HCT116 (cell line): Measurements from ENCODE around the gene NFATC1.

Experiments
- CTCF ChIP-seq, 3 experiments: fragments of 200-600 bp in 1 of 3; sonication (generic) in 1 of 3; IDR thresholded peaks in 2 of 3; conservative IDR thresholded peaks in 1 of 3; 2 replicates each; pipeline ENCODE4 v1.5.1; 2012 to 2017; ENCODE audit warnings: low read depth in 2 of 3, low read length in 2 of 3, antibody characterized with exemption in 1 of 3, borderline replicate concordance in 1 of 3, control low read depth in 1 of 3, mild to moderate bottlenecking in 1 of 3, mixed read lengths in 1 of 3, mixed run types in 1 of 3, moderate library complexity in 1 of 3; ENCODE audit not compliant: insufficient read depth in 1 of 3
- JUND ChIP-seq: IDR thresholded peaks from 2 replicates; pipeline ENCODE4 v1.6.1; 2012
- POLR2A ChIP-seq: IDR thresholded peaks from 2 replicates; pipeline ENCODE4 v1.7.0; 2011; ENCODE audit warnings: borderline replicate concordance; ENCODE audit not compliant: insufficient read depth, insufficient read length; ENCODE audit errors: extremely low read depth
- SIN3A ChIP-seq: IDR thresholded peaks from 2 replicates; pipeline ENCODE4 v1.6.1; 2012; ENCODE audit warnings: low read depth
- SP1 ChIP-seq: IDR thresholded peaks from 2 replicates; pipeline ENCODE4 v1.6.1; 2012; ENCODE audit warnings: low read depth

DNA sequence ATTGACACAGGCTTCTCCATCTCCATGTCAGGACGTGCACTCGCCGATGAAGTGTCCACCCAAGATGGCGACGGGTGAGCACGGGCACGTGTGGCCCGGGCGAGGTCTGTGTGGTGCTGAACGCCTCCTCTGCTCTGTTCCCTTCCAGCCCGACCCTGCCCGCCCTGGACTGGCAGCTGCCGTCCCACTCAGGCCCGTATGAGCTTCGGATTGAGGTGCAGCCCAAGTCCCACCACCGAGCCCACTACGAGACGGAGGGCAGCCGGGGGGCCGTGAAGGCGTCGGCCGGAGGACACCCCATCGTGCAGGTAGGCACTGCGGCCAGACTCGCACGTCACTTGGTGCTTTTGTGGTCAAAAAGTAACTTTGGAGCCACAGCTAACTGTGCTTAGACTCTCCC is 37.7 kb downstream of the NFATC1 start:
- TF ChIP-seq POLR2A (no peak), CTCF (IDR thresholded peaks at IDR 0.05 in 2 of 3, conservative IDR thresholded peaks at IDR 0.05 in 1 of 3; ENCODE audit: borderline replicate concordance in 1 of 3, insufficient read depth in 1 of 3, low read depth in 2 of 3, low read length in 2 of 3) (no peak), SP1 (no peak), JUND (no peak), SIN3A (no peak)
